ENCODE measurements around the gene HEATR1. TPM values are rescaled to one million over a fixed set of nuclear protein-coding genes. Genes with fewer than 3 reads are reported as not detected.
A peak's percentile ranks its signal among the peaks of the same experiment; 100 is the strongest.

Gene HEATR1
- total RNA-seq, 1 donor from 2014 or later: 9.6 TPM

- intact Hi-C loops (cut with DNase I): no loop called here
These were observed 51.4 kb downstream of the HEATR1 start for GRCh38 chr1:236552901-236553300.

DNA sequence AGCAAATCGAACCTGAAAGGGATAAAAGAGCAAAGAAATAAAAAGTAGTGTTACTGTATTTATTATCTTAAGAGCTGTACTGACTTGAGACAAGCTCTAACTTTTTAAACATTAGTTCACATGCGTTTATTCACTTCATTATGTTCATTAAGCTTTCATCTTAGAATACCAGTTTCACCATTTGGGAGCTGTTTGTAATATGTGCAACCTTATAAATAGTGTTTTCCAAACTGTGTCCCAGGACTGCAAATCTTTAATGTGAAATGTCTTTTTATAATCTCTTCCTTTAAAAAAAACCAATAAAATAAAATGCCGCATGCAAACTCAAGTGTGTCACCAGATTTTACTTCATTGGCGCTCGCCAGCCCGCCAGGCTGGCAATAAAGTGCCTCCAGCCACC lies 52.2 kb downstream of the HEATR1 start:
- DNase-seq (ENCODE audit: missing footprints): no peak
- no peak for ATAC-seq
- intact Hi-C loops (cut with DNase I): no loop called here

More at GRCh38 chr1:236552901-236553300, 51.4 kb downstream of the HEATR1 start:
- DNase-seq (ENCODE audit: missing footprints) (no peak), ATAC-seq (no peak)

DNA sequence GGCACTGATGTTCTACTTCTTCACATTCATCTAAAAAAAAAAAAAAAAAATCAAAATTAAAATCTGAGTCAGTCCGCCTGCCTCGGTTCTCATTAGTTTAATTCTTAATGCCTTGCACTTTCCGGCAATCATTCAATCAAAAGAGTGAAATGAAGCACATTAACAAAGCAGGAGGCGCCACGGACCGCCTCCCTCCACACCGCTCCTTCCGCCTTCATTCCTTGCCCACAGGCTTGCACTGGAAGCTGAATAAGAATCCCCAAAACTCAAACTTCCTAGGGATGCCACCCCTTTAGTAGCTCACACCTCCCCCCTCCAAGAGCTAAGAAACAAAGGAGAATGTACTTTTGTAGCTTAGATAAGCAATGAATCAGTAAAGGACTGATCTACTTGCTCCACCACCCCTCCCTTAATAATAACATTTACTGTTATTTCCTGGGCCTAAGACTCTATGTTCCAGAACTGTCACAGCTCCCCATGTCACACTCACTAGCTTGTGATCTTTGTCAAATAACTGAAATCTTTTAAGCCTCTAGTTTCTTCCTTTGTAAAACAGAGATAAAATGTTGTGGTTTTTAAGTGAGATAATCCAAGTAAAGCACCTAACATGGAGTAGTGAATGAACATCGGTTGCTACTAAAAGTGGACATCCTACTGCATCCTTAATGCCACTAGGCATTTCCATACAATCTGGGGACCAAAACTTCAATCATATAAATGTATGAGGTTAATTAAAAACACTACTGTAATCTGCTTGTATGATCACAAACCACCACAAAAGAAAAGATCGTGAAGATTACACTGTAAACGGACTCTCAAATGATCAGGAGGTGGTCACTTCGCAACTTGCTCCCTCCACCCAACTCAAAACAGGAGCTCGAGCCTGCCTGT lies 53.1 kb downstream of the HEATR1 start:
- DNase-seq (ENCODE audit: missing footprints) (no peak), ATAC-seq (no peak)
- intact Hi-C loops (cut with DNase I): no loop called here

GRCh38 chr1:236548452-236548851 lies 55.9 kb downstream of the HEATR1 start:
- DNase-seq (ENCODE audit: missing footprints) (no peak), ATAC-seq (no peak)
- intact Hi-C loops (cut with DNase I): no loop called here

- DNase-seq (ENCODE audit: missing footprints) (no peak), ATAC-seq (no peak)
- intact Hi-C loops (cut with DNase I): no loop called here
These were observed 58.6 kb downstream of the HEATR1 start for GRCh38 chr1:236545621-236546169.

DNA sequence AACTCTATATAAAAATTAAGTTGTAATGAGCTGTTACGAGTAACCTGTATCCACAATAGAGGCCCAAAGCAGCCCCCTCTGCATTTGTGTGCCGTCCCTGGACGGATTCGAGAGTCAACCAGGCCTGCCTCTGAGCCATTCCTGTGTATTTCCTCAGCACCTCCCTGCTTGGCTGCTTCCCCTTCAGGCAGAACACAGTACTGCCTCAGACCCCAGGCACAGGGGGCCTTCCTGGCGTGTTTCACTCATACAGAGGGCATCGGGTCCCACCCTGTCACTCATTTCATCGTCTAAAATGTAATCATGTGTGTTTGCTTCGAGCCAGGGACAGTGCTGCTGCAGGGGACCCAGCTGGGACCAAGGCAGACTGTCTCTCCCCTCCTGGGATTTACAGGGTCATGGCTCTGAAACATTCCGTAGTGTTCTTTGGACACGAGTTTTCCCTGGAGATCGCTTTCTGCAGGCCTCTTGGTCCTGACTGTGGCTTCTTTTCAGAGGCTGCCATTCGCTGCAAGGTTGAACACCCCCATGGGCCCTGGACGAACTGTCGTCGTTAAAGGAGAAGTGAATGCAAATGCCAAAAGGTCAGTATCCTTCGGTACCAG lies 61.1 kb downstream of the HEATR1 start:
- no peak for DNase-seq (ENCODE audit: missing footprints)
- intact Hi-C loops (cut with DNase I): no loop called here
- ATAC-seq: peak; percentile 26

DNA sequence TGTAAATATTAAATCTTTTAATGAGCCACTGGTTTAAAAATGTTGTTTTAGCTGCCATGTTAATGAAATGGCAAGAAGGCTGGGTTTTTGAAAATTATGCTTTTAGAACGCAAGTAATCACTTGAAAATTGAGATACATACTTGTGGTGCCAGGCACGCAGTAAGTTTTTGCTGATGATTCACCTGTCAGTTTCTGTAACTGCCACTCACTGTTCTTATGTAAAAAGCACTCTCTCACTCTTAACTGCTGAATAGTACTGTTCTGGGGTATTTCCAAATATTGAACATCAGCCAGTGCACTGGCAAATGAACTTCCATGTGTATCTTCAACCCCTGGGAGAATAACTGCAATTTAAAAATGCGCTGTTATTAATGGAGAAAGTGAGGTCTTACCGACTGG lies 62.6 kb downstream of the HEATR1 start:
- intact Hi-C loops (cut with DNase I): no loop called here
- ATAC-seq (no peak), DNase-seq (ENCODE audit: missing footprints) (no peak)

DNA sequence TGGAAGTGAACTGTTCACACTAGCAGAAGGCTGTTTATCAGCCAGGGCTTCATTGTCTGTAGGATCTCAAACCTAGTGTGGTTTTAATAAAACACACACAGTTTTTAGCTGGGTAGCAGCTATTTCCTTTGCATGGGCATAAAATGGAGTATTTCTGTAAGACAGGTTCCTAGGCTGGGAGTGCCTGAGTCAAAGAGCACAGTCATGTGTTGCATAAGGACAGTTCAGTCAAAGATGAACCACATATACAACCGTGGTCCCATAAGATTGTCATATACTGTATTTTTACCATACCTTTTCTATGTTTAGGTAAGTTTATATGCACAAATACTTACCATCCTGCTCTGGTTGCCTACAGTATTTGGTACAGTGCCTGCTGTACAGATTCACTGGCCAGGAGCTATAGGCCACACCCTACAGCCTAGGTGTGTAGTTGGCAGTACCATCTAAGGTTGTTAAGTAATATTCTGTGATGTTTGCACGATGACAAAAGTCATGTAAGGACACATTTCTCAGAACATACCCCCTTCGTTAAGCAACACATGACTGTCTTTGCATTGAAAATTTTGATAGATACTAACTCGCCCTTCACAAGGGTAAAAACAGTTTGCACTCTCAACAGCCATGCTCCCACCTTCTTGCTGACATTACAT lies 63.4 kb downstream of the HEATR1 start:
- intact Hi-C loops (cut with DNase I): no loop called here
- ATAC-seq (no peak), DNase-seq (ENCODE audit: missing footprints) (no peak)

DNA sequence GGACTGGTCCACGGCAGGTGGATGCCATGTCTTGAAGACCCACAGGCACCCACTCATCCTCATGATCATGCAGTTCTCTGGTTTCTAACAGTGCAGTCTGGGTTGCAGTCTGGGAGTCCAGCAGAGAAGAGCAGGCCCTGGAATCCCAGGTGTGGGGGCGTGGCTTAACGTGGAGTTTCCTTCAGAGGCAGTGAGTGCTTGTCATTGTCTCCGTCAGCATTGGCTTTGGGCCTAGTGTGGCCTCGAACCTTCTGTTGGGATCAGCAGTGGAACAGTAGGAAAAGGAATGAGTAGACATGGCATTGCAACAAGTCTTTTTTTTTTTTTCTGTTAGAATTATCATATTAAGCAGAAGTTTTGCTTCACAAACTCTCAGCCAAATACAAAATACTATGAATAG lies 67.8 kb downstream of the HEATR1 start:
- intact Hi-C loops (cut with DNase I): no loop called here
- DNase-seq (ENCODE audit: missing footprints) (no peak), ATAC-seq (no peak)

GRCh38 chr1:236535662-236536161 lies 68.6 kb downstream of the HEATR1 start:
- intact Hi-C loops (cut with DNase I): no loop called here
- DNase-seq (ENCODE audit: missing footprints): no peak
- ATAC-seq: no peak

- ATAC-seq: no peak
- intact Hi-C loops (cut with DNase I): no loop called here
- DNase-seq (ENCODE audit: missing footprints): no peak
These were observed 69.1 kb downstream of the HEATR1 start for GRCh38 chr1:236535190-236535589.

DNA sequence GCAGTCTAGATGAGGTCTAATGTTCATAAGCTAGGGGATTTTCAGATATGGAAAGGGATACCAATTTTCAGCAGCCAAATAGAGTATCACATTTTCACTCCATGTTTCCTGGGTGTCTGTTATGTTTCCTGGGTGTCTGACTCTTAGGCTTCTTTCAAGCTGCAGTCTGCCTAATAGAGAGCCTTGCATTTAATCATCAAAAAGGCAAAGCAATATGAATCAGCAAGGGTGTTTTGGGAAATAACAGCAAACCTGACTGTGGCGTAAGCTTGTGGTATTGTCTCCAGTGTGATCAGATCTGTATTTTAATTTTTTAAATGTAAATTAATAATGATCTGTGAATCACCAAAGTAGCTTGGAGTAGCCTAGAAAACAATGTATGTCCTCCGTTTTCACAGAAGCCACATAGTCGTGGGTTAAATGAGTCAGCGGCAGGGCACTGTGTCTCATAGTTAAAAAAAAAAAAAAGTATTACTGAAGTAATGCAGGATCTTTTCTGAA lies 70.1 kb downstream of the HEATR1 start:
- ATAC-seq: no peak
- intact Hi-C loops (cut with DNase I): loop anchor here (5.0 kb wide), 1 partner anchor 427 kb away; no protein-coding TSS in a partner anchor
- DNase-seq (ENCODE audit: missing footprints): no peak

DNA sequence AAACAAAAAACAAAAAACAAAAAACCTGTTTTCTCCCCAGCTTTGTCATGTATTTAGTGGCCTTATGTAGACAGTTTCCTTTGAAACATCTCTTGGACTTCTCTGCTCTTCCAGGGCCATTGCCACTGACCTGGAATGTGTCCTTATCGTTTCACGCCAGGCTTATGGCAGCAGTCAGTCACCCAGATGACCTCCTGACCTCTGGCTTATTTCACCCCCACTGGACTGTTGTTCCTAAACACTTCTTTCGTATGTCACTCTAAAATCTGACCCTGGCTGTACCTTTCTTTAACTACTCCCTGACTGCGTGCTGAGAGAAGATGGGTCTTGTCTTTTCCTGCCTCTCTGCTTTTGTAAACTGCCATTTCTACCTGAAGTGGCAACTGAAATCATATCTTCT lies 71.5 kb downstream of the HEATR1 start:
- ATAC-seq: peak; percentile 40
- DNase-seq (ENCODE audit: missing footprints): no peak
- intact Hi-C loops (cut with DNase I): loop anchor here (5.0 kb wide), 1 partner anchor 426 kb away; no protein-coding TSS in a partner anchor

DNA sequence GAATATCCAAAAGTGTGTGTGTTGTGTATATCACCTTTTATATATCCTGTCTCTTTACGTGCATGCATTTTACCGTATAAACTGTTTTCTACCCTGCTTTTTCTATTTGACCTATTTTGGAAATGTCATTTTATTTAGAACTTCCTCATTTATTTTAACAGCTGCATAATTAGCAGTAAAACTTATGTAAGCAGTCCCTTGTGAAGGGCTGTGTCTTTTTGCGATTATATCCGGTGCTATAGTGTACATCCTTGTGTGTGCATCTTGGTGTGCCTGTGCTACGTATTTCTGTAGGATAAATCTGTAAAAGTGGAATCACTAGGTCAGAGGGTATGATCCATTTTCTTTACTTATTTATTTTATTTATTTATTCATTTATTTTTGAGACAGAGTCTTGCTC lies 73.4 kb downstream of the HEATR1 start:
- DNase-seq (ENCODE audit: missing footprints) (no peak), ATAC-seq (no peak)
- intact Hi-C loops (cut with DNase I): loop anchor here (5.0 kb wide), 1 partner anchor 424 kb away; no protein-coding TSS in a partner anchor

DNA sequence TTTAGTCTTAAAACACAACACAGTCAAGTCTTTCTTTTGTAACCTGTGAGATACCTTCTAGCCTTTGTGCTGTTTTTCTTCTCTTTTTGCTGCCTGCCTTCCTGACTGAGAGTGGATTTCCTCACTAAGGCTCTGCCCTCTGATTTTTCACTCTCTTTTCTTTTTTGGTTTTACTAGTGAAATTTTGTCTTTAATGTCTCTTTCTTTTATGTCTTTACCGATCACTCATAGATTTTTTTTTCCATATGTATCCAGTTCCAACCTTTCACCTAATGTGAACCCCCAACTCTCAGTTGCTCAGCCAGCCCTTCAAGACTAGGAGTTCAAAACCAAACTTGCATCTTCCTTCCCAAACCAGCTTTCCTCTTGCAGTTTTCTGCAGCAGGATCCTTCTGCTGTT lies 74.0 kb downstream of the HEATR1 start:
- DNase-seq (ENCODE audit: missing footprints) (no peak), ATAC-seq (no peak)
- intact Hi-C loops (cut with DNase I): loop anchor here (5.0 kb wide), 1 partner anchor 423 kb away; no protein-coding TSS in a partner anchor

DNA sequence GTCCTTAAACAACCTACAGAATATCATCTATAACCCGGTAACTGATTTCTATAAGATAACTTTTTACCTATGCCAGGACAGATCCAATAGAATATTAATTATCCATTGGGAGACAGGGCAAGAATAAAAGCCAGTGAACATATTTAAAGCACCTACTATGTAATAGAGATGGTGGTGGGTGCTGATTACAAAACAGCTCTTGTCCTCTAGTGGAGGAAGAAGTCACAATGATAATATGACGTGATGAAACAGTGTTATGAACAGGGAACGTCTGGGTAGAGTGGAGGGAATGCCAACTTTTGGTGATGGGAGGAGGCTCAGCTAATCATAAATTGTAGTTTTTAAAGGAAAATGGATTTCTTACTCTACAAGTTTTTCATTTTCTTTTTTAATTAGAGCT lies 78.2 kb downstream of the HEATR1 start:
- intact Hi-C loops (cut with DNase I): no loop called here
- no peak for DNase-seq (ENCODE audit: missing footprints)
- no peak for ATAC-seq

- intact Hi-C loops (cut with DNase I): loop anchor here (5.0 kb wide), 1 partner anchor 243 kb away; the partner anchor contains the start of gene ERO1B
- DNase-seq (ENCODE audit: missing footprints) (no peak), ATAC-seq (no peak)
These were observed 79.5 kb downstream of the HEATR1 start for GRCh38 chr1:236524895-236525184.

GRCh38 chr1:236524142-236524894 lies 80.0 kb downstream of the HEATR1 start:
- peak; percentile 68 for DNase-seq (ENCODE audit: missing footprints)
- peak; percentile 68 for ATAC-seq

More at GRCh38 chr1:236524142-236524894, 80.0 kb downstream of the HEATR1 start:
- intact Hi-C loops (cut with DNase I): loop anchor here (5.0 kb wide), 1 partner anchor 242 kb away; the partner anchor contains the start of gene ERO1B
